Muscle of arm (tissue), 12 donors: ENCODE results near the gene GPR152. TPM values are rescaled to one million over a fixed set of nuclear protein-coding genes. Genes with fewer than 3 reads are reported as not detected.
A peak's percentile ranks its signal among the peaks of the same experiment; 100 is the strongest.
"Not testable (repeated sequence)": the region's sequence is repeated elsewhere in the genome, so short reads cannot be mapped to it uniquely, and the experiment has no call there.

Experiments
- DNase-seq: peaks from one replicate; pipeline ENCODE4 v3.0.0-alpha.2; 2013
- polyA plus RNA-seq, 12 donors: library from polyadenylated mRNA; unstranded; fragments of 120-200 nt; gene quantifications; one replicate each; pipeline ENCODE4 v1.2.1, GENCODE V29; 2013; ENCODE audit not compliant: insufficient read length in 12 of 12

The GPR152 gene
- polyA plus RNA-seq, 12 donors = not detected

GRCh38 chr11:67427364-67427859 lies 25.1 kb downstream of the GPR152 start:
- not testable (repeated sequence) for DNase-seq

GRCh38 chr11:67423891-67424613 lies 28.5 kb downstream of the GPR152 start:
- DNase-seq = no peak

GRCh38 chr11:67423466-67423865 lies 29.1 kb downstream of the GPR152 start:
- no peak for DNase-seq

GRCh38 chr11:67422891-67423290 lies 29.6 kb downstream of the GPR152 start:
- DNase-seq = no peak

GRCh38 chr11:67421430-67422031 lies 31.0 kb downstream of the GPR152 start:
- no peak for DNase-seq

GRCh38 chr11:67420646-67421429 lies 31.7 kb downstream of the GPR152 start:
- DNase-seq = peak; percentile 90

- DNase-seq = no peak
These were observed 32.3 kb downstream of the GPR152 start for GRCh38 chr11:67420147-67420645.

- no peak for DNase-seq
These were observed 33.0 kb downstream of the GPR152 start for GRCh38 chr11:67419325-67420049.

- DNase-seq = peak; percentile 49
These were observed 33.9 kb downstream of the GPR152 start for GRCh38 chr11:67418476-67419281.

GRCh38 chr11:67417425-67417824 lies 35.1 kb downstream of the GPR152 start:
- no peak for DNase-seq

- no peak for DNase-seq
These were observed 35.9 kb downstream of the GPR152 start for GRCh38 chr11:67416416-67417335.

- no peak for DNase-seq
These were observed 36.8 kb downstream of the GPR152 start, which contains the start of gene CARNS1 for GRCh38 chr11:67415501-67416304. Gene CARNS1 (plus strand): TSS chr11:67415678. CDS start chr11:67416200, 522 bp downstream.

- DNase-seq = no peak
These were observed 39.2 kb downstream of the GPR152 start for GRCh38 chr11:67413266-67413849.

GRCh38 chr11:67412495-67413179 lies 39.9 kb downstream of the GPR152 start:
- no peak for DNase-seq

GRCh38 chr11:67411785-67412152 lies 40.8 kb downstream of the GPR152 start:
- DNase-seq = no peak

GRCh38 chr11:67410984-67411784 lies 41.3 kb downstream of the GPR152 start:
- no peak for DNase-seq

- no peak for DNase-seq
These were observed 42.1 kb downstream of the GPR152 start for GRCh38 chr11:67410369-67410831.
